GM18909 (cell line): ENCODE results near the gene MAN2B2.
A peak's percentile ranks its signal among the peaks of the same experiment; 100 is the strongest.
"Not testable (repeated sequence)": the region's sequence is repeated elsewhere in the genome, so short reads cannot be mapped to it uniquely, and the experiment has no call there.

Source experiments
- ATAC-seq: cut with Tn5 transposase; IDR thresholded peaks from one replicate; pipeline ENCODE4 v1.9.1; 2021; ENCODE audit warnings: mild to moderate bottlenecking; ENCODE audit not compliant: unreplicated experiment, poor library complexity

Gene MAN2B2

GRCh38 chr4:6633091-6633906, 58.3 kb downstream of the MAN2B2 start:
- ATAC-seq: no peak

DNA sequence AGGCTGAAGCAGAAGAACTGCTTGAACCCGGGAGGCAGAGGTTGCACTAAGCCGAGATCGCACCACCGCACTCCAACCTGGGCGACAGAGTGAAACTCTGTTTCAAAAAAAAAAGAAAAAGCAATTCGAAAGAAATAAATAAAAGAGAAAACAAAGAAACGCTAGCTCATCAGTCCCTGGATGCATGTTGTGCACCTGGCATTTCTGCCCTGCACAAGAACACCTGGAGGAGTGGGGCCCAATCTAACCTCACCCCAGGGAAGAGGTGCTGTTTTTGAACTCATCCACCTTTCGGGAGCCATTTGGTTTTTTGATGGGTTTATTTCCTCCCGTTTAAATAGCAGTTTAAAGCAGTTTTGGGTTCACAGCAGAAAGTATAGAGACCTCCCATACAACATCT, 59.8 kb downstream of the MAN2B2 start:
- no peak for ATAC-seq

DNA sequence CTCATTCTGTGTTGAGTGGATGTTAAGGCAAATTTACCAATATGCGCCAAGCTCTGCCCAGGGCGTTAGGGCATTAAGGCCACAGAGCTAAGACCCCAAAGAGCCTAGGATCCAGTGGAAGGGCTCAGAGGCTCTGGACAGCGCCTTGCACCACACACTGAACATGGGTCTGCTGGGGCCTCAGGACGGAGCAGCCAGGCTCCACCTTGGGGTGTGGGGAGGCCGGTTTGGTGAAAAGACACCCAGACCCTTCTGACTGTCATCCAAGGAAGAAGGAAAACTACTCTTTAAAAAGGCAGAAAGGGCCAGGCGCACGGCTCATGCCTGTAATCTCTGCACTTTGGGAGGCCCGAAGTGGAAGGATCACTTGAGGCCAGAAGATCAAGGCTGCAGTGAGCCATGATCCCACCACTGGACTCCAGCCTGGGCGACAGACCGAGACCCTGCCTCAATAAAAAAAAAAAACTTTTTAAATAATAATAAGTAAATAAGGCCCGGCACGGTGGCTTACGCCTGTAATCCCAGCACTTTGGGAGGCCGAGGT, 64.2 kb downstream of the MAN2B2 start:
- no peak for ATAC-seq

DNA sequence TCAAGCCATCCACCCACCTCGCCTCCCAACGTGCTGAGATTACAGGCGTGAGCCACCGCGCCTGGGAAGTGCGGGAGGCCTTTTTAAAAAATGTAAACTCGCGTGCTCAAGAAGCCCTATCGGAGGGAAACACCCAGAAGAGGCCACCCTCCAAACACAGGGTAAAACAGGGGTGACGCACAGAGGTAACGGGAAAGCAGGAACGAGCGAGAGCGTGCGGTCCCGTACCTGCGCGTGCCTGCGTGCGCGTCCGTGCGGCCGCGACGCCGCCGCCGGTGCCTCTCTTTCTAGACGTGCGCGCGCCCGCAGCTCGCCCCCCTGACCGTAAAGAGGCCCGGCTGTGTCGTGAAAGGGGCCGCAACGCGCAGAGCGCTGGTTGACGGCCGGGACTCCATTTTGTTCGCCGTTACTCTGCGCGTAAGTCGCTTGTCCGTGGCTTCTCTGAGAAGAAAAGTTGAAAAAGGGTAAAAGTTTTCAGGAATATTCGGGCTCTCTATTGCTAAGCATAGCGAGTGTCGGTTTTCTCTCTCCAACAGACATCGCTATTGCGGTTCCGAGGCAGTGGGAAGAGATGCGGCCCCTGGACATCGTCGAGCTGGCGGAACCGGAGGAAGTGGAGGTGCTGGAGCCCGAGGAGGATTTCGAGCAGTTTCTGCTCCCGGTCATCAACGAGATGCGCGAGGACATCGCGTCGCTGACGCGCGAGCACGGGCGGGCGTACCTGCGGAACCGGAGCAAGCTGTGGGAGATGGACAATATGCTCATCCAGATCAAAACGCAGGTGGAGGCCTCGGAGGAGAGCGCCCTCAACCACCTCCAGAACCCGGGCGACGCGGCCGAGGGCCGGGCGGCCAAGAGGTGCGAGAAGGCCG, 65.5 kb downstream of the MAN2B2 start, which contains the start of gene MRFAP1:
TSS of gene MRFAP1 (plus strand) at position 394 of the 872 bp plus-strand sequence. CDS start at position 572, 178 bp downstream.
- ATAC-seq: peak; percentile 86

GRCh38 chr4:6641164-6641970, 66.4 kb downstream of the MAN2B2 start:
- peak; percentile 35 for ATAC-seq

GRCh38 chr4:6641971-6642320, 67.0 kb downstream of the MAN2B2 start:
- no peak for ATAC-seq

- no peak for ATAC-seq
These were observed 68.3 kb downstream of the MAN2B2 start for GRCh38 chr4:6643141-6643847.

- no peak for ATAC-seq
These were observed 70.0 kb downstream of the MAN2B2 start for GRCh38 chr4:6644792-6645530.

DNA sequence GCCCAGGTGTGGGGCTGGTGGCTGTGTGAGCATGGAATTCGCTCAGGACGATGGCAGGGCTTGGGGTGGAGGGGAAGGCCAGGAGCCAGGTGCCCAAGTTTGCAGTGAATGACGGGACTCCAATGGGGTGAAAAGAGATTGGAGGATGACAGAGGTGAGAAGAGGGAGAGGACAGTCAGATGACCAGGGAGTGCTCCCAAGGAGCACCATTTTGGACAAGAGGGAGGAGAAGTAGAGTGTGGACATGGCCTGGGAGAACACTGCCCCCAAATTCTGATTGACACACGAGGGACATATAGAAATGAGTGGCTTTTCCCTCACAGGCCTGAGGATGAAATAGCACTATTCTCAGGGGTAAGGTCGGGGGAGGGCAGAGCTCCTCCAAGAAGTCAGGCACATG, 72.2 kb downstream of the MAN2B2 start:
- ATAC-seq: no peak

- ATAC-seq: no peak
These were observed 72.7 kb downstream of the MAN2B2 start for GRCh38 chr4:6647582-6648230.

DNA sequence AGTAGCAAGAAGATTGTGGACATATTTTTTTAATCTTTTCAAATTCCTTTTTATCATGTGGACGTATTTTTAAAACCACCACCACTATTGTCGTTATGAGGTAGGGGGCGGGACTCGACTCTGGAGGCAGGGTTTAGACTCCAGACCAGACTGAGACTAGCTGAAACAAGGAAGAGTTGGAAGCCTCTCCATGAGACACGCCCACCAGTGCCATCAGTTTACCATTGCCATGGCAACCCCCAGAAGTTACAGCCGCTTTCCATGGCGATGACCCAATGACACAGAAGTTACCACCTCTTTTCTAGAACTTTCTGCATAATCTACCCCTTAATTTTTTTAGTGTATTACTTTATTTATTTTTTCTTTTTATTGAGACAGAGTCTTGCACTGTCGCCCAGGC, 74.2 kb downstream of the MAN2B2 start:
- ATAC-seq: no peak

GRCh38 chr4:6654211-6654610, 79.2 kb downstream of the MAN2B2 start:
- ATAC-seq: not testable (repeated sequence)

- not testable (repeated sequence) for ATAC-seq
These were observed 80.3 kb downstream of the MAN2B2 start for GRCh38 chr4:6655291-6655690.

DNA sequence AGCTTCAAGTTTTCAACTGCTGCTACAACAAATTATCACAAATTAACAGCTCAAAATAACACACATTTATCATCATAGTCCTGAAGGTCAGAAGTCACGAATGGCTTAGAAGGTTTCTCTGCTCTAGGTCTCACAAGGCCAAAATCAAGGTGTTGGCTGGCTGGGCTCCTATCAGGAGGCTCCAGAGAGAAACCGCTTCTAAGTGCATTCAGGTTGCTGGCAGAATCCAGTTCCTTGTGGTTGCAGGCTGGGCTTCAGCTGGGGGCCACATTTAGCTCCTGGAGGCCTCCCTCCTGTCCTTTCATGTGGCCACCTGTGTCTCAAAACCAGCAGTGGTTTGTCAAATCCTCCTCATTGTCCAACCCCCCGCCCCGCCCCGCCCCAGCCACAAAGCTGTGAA, 80.9 kb downstream of the MAN2B2 start:
- no peak for ATAC-seq

- no peak for ATAC-seq
These were observed 82.5 kb downstream of the MAN2B2 start for GRCh38 chr4:6657242-6658208.

DNA sequence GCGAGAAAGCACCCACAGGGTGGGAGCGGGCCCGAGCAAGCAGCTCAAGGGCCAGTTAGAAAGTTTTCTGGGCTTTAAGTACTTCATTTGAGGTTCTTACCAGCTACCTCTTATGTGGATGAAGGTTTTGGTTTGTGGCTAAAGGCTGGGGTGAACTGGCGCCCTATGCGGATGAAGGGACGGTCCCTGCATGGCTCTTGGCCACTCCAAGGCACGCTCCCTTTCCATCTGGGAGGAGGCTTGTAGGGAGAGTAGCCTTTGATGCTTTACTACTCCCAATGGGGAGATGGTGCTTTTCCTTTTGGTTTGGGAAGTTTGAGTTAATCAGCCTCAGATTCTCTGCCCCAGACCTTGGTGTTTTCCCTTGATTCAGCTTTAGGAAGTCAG, 83.2 kb downstream of the MAN2B2 start:
- no peak for ATAC-seq

DNA sequence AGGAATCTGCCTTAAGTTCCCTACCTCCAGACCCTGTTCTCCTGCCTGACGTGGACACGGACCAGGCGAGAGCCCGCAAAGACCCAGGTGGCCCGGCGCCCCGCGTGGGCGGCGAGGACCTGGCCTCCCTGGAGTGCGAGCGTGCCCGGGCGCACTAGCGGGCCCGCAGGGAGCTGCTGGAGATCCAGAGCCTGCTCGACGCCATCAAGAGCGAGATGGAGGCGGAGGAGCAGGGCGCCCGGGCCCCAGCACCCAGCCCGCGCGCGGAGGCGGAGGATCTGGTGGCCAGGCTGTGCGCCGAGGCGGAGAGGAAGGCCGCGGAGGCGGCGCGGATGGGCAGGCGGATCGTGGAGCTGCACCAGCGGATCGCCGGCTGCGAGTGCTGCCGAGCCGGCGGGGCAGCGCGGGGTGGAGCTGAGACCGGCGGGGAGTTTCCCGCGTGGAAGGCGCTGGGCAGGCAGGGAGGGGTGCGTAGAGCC, 83.6 kb downstream of the MAN2B2 start:
- no peak for ATAC-seq
